ENCODE measurements around the gene LRCH2. TPM values are rescaled to one million over a fixed set of nuclear protein-coding genes. Genes with fewer than 3 reads are reported as not detected.

The LRCH2 gene
- total RNA-seq = not detected

DNA sequence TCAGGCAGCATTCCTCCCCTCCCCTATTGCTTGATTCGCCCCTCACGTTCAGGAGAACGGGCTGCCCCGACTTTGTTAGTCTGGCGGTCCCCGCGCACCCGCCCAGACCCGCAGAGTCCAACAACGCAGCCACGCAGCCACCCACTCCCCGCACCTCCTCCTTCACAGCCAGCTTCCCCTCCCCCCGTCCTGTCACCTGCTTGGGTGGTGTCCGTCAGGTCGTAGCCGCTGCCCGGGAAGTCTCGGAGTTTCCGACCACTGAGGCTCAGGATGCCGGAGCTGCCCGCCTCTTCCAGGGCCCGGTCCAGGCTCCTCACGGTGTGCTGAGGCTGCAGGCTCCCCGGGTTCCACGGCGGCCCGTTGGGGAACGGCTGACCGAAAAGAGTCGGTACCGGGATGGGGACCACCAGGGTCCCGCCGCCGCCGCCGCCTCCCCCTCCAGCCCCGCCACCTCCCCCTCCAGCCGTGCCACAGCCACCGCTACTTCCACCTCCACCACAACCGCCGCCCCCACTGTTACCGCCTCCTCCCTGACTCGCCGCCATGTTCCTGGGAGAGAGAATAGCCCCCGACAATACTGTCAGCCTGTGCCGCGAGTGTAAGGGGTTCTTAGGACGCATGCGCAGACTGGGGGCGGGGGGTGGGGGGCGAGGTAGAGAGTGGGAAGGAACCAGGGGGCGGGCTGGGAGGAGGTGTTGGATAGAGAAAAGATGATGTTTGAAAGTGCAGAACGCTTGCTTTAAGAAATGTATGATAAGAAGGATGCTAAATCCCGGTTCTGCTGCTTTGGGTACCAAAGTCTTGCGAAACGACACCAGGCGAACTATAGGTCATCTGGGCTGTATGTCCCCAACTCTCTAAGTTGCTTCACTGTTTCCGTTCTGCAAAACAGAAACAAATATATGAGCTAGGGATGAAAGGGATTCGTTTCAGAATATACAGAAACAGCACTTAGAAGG, at the start of gene LRCH2:
TSS of gene LRCH2 (minus strand) at position 600 of the 959 bp plus-strand sequence. CDS start at position 545, 55 bp downstream.
- Mint-ChIP-seq H3K9me3 (no peaks in the 10 kb centered on the region), H3K27me3 (peaks cover 6 to 39% of the 10 kb centered on the region in 2 donors), H3K4me1 (ENCODE audit: low read depth in 2 of 2) (no peaks in the 10 kb centered on the region), H3K27ac (no peak within 1 kb of the TSS), H3K36me3 (no peaks in the 10 kb centered on the region), H3K4me3 (no peak within 1 kb of the TSS)
- DNase-seq (ENCODE audit: low spot score) (no peak), ATAC-seq (no peak)

DNA sequence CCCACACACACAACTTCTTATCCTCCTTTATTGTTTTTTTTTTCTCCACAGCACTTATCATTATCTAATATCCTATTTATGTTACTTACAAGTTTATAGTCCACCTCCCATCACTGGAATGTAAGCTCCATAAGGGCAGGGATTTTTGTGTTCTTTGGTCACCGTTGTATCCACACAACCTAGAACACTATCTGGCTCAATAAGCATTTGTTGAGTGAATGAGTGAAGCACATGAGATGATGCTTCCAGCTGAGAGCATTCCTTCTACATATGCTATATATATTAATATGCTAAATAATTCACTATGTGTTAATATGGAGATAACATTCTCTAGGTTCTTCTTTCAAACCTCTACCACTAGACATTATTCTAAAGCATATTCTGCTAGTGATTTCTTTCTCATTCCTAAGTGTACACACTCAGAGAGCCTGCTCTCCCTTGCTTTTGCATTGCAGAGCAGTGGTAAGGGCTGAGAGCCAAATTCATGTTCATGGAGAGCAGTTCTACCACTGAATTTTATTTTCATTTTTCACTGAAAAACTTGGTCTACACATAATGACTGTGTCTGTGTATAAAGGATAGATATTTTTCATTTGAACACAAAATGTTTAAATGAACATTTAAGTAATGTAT, 35.3 kb upstream of the LRCH2 start:
- DNase-seq (ENCODE audit: low spot score) = no peak
- peaks cover 0 to 11% of the 10 kb centered on the region in 2 donors for H3K27me3 Mint-ChIP-seq
- no peaks in the 10 kb centered on the region for H3K36me3 Mint-ChIP-seq
- H3K4me3 Mint-ChIP-seq = no peak overlapping the region
- no peaks in the 10 kb centered on the region for H3K4me1 Mint-ChIP-seq (ENCODE audit: low read depth in 2 of 2)
- ATAC-seq = no peak
- H3K9me3 Mint-ChIP-seq = no peaks in the 10 kb centered on the region
- no peak overlapping the region for H3K27ac Mint-ChIP-seq

DNA sequence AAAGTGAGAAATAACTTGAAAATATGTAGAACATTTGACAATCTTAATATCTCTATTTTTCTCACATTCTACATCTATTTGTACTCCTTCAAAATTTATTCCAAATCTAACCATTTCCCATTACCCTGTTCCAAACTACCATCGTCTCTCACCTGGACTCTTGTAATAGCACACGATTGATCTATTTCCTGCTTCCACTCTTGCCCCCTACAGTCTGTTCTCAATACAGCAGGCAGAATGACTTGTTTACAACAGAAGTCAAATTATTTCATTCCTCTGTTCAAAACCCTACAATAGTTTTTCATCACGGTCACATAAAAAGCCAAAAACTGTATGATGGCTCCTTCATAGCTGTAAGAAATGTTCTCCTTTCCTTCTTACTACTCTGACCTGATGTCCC, 34.5 kb upstream of the LRCH2 start:
- Mint-ChIP-seq H3K27ac (no peak overlapping the region), H3K36me3 (no peaks in the 10 kb centered on the region), H3K4me1 (ENCODE audit: low read depth in 2 of 2) (no peaks in the 10 kb centered on the region), H3K4me3 (no peak overlapping the region), H3K9me3 (no peaks in the 10 kb centered on the region), H3K27me3 (peaks cover 0 to 11% of the 10 kb centered on the region in 2 donors)
- ATAC-seq (no peak), DNase-seq (ENCODE audit: low spot score) (no peak)

- ATAC-seq = no peak
- Mint-ChIP-seq H3K4me1 (ENCODE audit: low read depth in 2 of 2) (no peaks in the 10 kb centered on the region), H3K4me3 (no peak overlapping the region), H3K9me3 (no peaks in the 10 kb centered on the region), H3K27ac (no peak overlapping the region), H3K27me3 (peaks cover 0 to 16% of the 10 kb centered on the region in 2 donors), H3K36me3 (no peaks in the 10 kb centered on the region)
- DNase-seq (ENCODE audit: low spot score) = no peak
These were observed 32.4 kb upstream of the LRCH2 start for GRCh38 chrX:115266300-115266699.

DNA sequence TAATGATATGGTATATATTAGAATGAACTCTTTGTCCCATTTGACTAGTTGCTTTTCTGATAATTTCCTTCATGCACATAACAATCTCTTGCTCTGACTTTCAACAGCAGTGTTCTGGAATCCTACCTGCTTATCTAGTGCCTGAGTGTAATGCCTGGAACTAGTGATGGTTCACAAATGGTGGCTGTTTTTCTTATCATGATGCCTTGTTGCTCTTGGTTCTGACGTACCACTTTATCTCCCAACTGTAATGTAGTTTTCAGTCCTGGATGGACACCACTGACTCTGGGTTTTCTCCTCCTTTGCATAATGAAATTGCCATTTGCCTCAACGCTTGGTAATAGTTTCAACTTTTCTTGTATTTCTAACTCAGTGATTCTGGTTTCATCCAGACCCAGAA, 30.1 kb upstream of the LRCH2 start:
- DNase-seq (ENCODE audit: low spot score) = no peak
- ATAC-seq = no peak
- no peaks in the 10 kb centered on the region for H3K9me3 Mint-ChIP-seq
- H3K27ac Mint-ChIP-seq = no peak overlapping the region
- H3K4me1 Mint-ChIP-seq (ENCODE audit: low read depth in 2 of 2) = no peaks in the 10 kb centered on the region
- peaks cover 0 to 15% of the 10 kb centered on the region in 2 donors for H3K27me3 Mint-ChIP-seq
- no peak overlapping the region for H3K4me3 Mint-ChIP-seq
- no peaks in the 10 kb centered on the region for H3K36me3 Mint-ChIP-seq

GRCh38 chrX:115261148-115261547, 27.3 kb upstream of the LRCH2 start:
- no peaks in the 10 kb centered on the region for H3K4me1 Mint-ChIP-seq (ENCODE audit: low read depth in 2 of 2)
- DNase-seq (ENCODE audit: low spot score) (no peak), ATAC-seq (no peak)
- no peaks in the 10 kb centered on the region for H3K9me3 Mint-ChIP-seq
- H3K4me3 Mint-ChIP-seq = no peak overlapping the region
- H3K36me3 Mint-ChIP-seq = no peaks in the 10 kb centered on the region
- H3K27ac Mint-ChIP-seq = no peak overlapping the region
- peaks cover 0 to 19% of the 10 kb centered on the region in 2 donors for H3K27me3 Mint-ChIP-seq

DNA sequence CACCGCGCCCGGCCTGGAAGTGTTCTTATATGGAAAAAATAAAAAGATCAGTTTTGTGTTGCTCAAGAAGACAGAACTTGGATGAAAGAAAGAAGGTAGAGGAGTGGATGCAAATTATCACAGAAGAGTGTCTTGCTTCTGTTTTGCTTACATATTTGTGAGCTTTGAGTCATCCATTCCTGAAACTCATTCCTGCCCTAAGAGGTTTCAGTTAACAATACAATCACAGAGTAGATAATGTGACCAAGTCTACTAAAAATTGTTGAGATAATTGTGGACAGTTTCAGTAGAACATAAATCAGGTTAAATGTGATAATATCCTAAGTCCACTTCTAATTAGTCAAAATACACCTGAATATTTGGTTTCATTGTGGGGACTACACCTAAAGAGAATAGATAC, 26.4 kb upstream of the LRCH2 start:
- no peak for ATAC-seq
- Mint-ChIP-seq H3K27me3 (peaks cover 0 to 19% of the 10 kb centered on the region in 2 donors), H3K36me3 (no peaks in the 10 kb centered on the region)

DNA sequence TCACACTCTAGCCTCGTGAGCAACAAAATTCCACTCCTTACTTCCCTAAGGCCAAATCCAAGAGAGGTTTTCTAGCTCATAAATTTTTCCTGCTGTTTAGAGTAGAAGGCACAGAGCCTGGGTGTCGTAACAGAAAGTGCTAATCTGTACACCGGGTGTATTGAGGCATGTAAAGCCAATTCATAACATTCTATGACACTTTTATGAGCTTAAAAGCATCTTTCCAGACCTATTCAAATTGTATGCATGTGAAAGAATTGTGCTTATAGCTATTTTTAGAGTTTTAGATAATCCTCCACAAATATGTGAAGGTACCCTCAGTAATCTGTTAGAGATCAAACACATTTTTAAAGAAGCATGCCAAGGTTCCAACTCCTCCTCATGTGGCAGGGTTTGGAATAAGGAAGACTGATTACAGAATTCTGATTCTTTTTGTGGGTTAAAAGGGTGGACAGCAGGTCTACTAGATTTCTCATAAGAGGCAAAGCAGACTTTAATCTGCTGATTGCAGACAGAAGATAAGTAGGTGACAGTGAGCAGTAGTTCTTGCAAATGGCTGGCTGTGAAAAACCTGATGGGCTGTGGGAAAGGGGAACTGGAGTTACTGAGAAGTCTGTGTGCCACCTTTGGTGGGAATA, 25.5 kb upstream of the LRCH2 start:
- H3K27me3 Mint-ChIP-seq = peaks cover 0 to 19% of the 10 kb centered on the region in 2 donors
- no peaks in the 10 kb centered on the region for H3K36me3 Mint-ChIP-seq
- no peak overlapping the region for H3K4me3 Mint-ChIP-seq
- no peaks in the 10 kb centered on the region for H3K9me3 Mint-ChIP-seq
- ATAC-seq (no peak), DNase-seq (ENCODE audit: low spot score) (no peak)
- no peaks in the 10 kb centered on the region for H3K4me1 Mint-ChIP-seq (ENCODE audit: low read depth in 2 of 2)
- no peak overlapping the region for H3K27ac Mint-ChIP-seq

More for the DNA sequence above, 26.4 kb upstream of the LRCH2 start:
- no peak for DNase-seq (ENCODE audit: low spot score)
- Mint-ChIP-seq H3K4me1 (ENCODE audit: low read depth in 2 of 2) (no peaks in the 10 kb centered on the region), H3K4me3 (no peak overlapping the region), H3K27ac (no peak overlapping the region), H3K9me3 (no peaks in the 10 kb centered on the region)

DNA sequence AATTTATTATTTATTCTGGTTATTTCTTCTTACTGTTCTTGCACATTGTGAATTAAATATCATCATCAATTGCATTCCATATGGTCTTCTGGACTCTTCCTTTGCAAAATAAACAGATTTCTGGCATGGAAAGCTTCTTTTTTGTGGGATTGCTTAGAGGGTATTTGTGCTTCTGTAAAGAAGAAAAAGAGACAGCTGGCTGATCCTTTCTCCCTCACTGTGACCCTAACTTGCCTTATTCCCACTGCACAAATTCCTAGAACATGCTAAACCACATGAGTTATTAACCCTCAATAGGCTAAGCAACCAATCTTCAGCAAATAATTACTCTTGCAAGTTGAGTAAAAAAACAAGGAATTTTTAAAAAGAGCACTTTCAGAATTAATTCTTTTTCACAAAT, 23.8 kb upstream of the LRCH2 start:
- Mint-ChIP-seq H3K36me3 (no peaks in the 10 kb centered on the region), H3K27ac (no peak overlapping the region), H3K4me3 (no peak overlapping the region), H3K27me3 (peaks cover 0 to 20% of the 10 kb centered on the region in 2 donors), H3K9me3 (no peaks in the 10 kb centered on the region), H3K4me1 (ENCODE audit: low read depth in 2 of 2) (no peaks in the 10 kb centered on the region)
- ATAC-seq (no peak), DNase-seq (ENCODE audit: low spot score) (no peak)

GRCh38 chrX:115255003-115255402, 21.1 kb upstream of the LRCH2 start:
- Mint-ChIP-seq H3K27me3 (peaks cover 0 to 16% of the 10 kb centered on the region in 2 donors), H3K9me3 (no peaks in the 10 kb centered on the region), H3K4me1 (ENCODE audit: low read depth in 2 of 2) (no peaks in the 10 kb centered on the region), H3K27ac (no peak overlapping the region), H3K36me3 (no peaks in the 10 kb centered on the region), H3K4me3 (no peak overlapping the region)
- ATAC-seq = no peak
- no peak for DNase-seq (ENCODE audit: low spot score)

DNA sequence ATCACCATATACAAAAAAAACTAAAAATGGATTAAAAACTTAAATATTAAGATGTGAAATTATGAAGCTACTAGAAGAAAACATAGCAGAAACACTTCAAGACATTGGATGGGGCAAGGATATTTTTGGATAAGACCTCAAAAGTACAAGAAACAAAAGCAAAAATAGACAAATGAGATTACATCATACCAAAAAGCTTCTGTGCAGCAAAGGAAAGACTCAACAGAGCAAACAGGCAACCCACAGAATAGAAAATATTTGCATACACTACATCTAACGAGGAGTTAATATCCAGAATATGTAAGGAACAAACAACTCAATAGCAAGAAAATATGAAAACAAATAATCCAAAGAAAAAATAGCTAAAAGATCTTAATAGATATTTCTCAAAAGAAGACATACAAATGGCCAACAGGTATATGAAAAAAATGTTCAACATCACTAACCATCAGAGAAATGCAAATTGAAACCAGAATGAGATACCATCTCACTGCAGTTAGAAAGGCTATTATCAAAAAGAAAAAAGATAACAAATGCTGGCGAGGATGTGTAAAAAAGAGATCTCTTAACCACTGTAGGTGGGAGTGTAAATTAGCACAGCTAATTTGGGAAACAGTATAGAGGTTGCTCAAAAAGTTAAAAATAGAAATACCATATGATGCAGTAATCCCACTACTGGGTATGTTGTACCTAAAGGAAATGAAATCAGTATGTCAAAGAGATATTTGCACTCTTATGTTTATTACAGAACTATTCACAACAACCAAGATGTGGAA, 17.8 kb upstream of the LRCH2 start:
- no peaks in the 10 kb centered on the region for H3K4me1 Mint-ChIP-seq (ENCODE audit: low read depth in 2 of 2)
- peaks cover 0 to 6% of the 10 kb centered on the region in 2 donors for H3K27me3 Mint-ChIP-seq
- no peaks in the 10 kb centered on the region for H3K9me3 Mint-ChIP-seq
- H3K4me3 Mint-ChIP-seq = no peak overlapping the region
- H3K27ac Mint-ChIP-seq = no peak overlapping the region
- DNase-seq (ENCODE audit: low spot score) (no peak), ATAC-seq (no peak)
- no peaks in the 10 kb centered on the region for H3K36me3 Mint-ChIP-seq

DNA sequence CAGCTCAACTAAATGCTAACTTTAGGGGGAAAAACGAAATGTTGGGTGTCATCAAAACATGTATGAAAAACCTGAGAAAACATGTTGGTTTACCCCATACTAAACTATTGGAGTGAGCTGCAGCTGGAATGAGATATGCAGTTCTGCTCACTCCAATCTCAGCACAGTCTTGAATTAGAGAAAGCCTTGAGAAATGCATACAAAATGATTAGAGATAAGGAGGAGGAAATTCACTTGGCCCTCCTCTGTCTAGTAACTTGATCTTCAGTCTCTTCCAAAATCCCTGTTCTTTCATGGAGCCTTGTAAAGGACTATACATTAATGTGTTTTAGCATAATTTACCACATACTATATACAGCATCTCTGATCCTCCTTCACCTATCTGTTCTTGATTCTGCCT, 3.2 kb upstream of the LRCH2 start:
- ATAC-seq (no peak), DNase-seq (ENCODE audit: low spot score) (no peak)
- Mint-ChIP-seq H3K27ac (no peak overlapping the region), H3K4me3 (no peak overlapping the region), H3K27me3 (peaks cover 2 to 27% of the 10 kb centered on the region in 2 donors), H3K9me3 (no peaks in the 10 kb centered on the region), H3K4me1 (ENCODE audit: low read depth in 2 of 2) (no peaks in the 10 kb centered on the region), H3K36me3 (no peaks in the 10 kb centered on the region)

DNA sequence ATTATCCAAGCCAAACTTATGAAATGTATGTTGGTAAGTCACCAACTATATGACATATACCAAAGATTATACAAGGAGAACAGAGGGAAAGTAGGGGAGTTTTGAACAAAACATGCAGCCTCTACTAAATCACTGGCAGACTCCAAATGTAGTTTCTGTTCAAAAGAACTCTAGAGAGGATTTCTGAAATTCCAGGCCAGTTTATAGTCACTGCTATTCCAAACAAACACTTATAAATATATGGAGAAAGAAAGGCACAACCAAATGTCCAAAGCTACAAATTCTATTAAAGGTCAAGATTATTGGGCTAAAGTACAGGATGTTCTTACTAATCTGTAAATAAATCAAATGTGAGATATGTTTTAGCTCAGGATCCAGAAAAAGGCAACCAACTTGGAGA, 2.7 kb upstream of the LRCH2 start:
- H3K9me3 Mint-ChIP-seq = no peaks in the 10 kb centered on the region
- ATAC-seq = no peak
- DNase-seq (ENCODE audit: low spot score) = no peak
- no peaks in the 10 kb centered on the region for H3K4me1 Mint-ChIP-seq (ENCODE audit: low read depth in 2 of 2)
- H3K27me3 Mint-ChIP-seq = peaks cover 6 to 32% of the 10 kb centered on the region in 2 donors
- no peaks in the 10 kb centered on the region for H3K36me3 Mint-ChIP-seq
- H3K4me3 Mint-ChIP-seq = no peak overlapping the region
- no peak overlapping the region for H3K27ac Mint-ChIP-seq

All from natural killer cell treated with Interleukin-12 subunit alpha and Interleukin-12 subunit beta and Interleukin-15 and Interleukin-18, amount 100 ng/mL, for 72 hours (primary cell).